Gastrocnemius medialis (tissue), 4 donors: Measurements from ENCODE around the gene SLC22A31.

Source experiments
- POLR2A ChIP-seq, 2 donors: fragments of 450-650 bp; IDR thresholded peaks; one replicate each; pipeline ENCODE4 v1.6.1; 2017; ENCODE audit warnings: antibody characterized with exemption in 2 of 2, mild to moderate bottlenecking in 2 of 2, moderate library complexity in 2 of 2
- TF ChIP-seq, protein P1 (sequence below), 5 experiments: fragments of 450-650 bp in 3 of 5; fragments of 200-600 bp in 2 of 5; sonication (generic) in 2 of 5; IDR thresholded peaks in 4 of 5; conservative IDR thresholded peaks in 1 of 5; 1 replicate in 4 of 5; 2 replicates in 1 of 5; pipeline ENCODE4 v1.5.1; 2016 to 2019; ENCODE audit warnings: antibody characterized with exemption in 5 of 5, mild to moderate bottlenecking in 3 of 5, moderate library complexity in 3 of 5

DNA sequence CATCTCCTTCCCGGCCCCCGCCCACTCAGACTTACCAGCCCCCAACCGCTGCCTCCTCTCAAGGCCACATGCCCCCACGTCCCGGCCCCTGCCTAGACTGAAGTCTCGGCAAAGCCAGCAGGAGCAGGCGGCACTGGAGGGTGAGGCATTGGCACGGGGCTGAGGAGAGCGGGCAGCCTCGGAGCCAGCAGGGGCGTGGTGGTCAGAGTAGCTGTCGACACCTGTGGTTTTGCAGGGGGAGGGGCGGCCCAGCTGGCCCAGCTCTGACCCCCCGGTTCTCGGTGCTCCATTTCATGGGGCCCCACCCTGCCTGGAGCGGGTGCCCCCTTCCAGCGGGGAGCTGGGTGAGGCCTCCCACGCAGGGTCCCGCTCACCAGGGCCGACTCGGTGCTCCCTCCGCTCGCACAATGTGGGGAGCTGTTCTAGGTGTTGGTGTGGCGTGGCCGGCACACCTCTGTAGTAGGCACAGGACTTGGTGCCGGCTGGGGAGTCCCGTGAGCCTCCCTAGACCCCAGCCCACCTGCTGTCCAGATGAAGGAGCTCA, 24.1 kb downstream of the SLC22A31 start:
- TF ChIP-seq, protein P1, sequence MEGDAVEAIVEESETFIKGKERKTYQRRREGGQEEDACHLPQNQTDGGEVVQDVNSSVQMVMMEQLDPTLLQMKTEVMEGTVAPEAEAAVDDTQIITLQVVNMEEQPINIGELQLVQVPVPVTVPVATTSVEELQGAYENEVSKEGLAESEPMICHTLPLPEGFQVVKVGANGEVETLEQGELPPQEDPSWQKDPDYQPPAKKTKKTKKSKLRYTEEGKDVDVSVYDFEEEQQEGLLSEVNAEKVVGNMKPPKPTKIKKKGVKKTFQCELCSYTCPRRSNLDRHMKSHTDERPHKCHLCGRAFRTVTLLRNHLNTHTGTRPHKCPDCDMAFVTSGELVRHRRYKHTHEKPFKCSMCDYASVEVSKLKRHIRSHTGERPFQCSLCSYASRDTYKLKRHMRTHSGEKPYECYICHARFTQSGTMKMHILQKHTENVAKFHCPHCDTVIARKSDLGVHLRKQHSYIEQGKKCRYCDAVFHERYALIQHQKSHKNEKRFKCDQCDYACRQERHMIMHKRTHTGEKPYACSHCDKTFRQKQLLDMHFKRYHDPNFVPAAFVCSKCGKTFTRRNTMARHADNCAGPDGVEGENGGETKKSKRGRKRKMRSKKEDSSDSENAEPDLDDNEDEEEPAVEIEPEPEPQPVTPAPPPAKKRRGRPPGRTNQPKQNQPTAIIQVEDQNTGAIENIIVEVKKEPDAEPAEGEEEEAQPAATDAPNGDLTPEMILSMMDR (IDR thresholded peaks at IDR 0.05 in 4 of 5, conservative IDR thresholded peaks at IDR 0.05 in 1 of 5), result no peak
- no peak for TF ChIP-seq POLR2A (IDR thresholded peaks at IDR 0.05)
